Panc1 (cell line): ENCODE measurements around the gene RAD23A. TPM values are rescaled to one million over a fixed set of nuclear protein-coding genes. Genes with fewer than 3 reads are reported as not detected.

ENCODE experiments used
- ATAC-seq: fragments of 200-7000 bp; cut with Tn5 transposase; 2 replicates; pipeline ENCODE4 v1.9.1; 2020; ENCODE audit warnings: mild to moderate bottlenecking, moderate library complexity
- Bru-seq: library from RNA; stranded (reverse); fragments of 400-500 nt; gene quantifications from one replicate; lab custom pipeline; 2021; lab: Mats Ljungman, UMichigan
- BruChase-seq, 2 experiments: library from RNA; stranded (reverse); fragments of 400-500 nt; gene quantifications; one replicate each; lab custom pipeline; 2021; lab: Mats Ljungman, UMichigan
- BruUV-seq: library from RNA; stranded (reverse); fragments of 400-500 nt; replicated peaks from 2 replicates; lab custom pipeline; 2021; lab: Mats Ljungman, UMichigan
- CTCF ChIA-PET: fragments of 300-600 bp; sonication (Branson Sonifier 250); formaldehyde crosslinking; loops from one replicate; lab custom pipeline; 2022; ENCODE audit warnings: antibody characterized with exemption; lab: Charles Lee
- POLR2A ChIA-PET: fragments of 300-600 bp; sonication (Branson Sonifier 250); formaldehyde crosslinking; loops from one replicate; lab custom pipeline; 2022; ENCODE audit warnings: antibody characterized with exemption; lab: Charles Lee
- DNase-seq: peaks from one replicate; pipeline ENCODE4 v3.0.0-alpha.2; 2010; ENCODE audit warnings: low read depth, low spot score
- H3K27ac ChIP-seq: 2 replicates; pipeline ENCODE4 v1.5.1; 2011; ENCODE audit warnings: mild to moderate bottlenecking, low read length, inconsistent platforms
- H3K27me3 ChIP-seq: fragments of 200-500 bp; sonication (Bioruptor generic); 2 replicates; pipeline ENCODE4 v1.6.0; 2014; ENCODE audit warnings: low read length, inconsistent platforms; ENCODE audit not compliant: control insufficient read depth, insufficient read depth
- H3K36me3 ChIP-seq: fragments of 200-500 bp; sonication (Bioruptor generic); 2 replicates; pipeline ENCODE4 v1.5.1; 2014; ENCODE audit warnings: inconsistent platforms, mild to moderate bottlenecking, low read length, moderate library complexity; ENCODE audit not compliant: control insufficient read depth, insufficient read depth
- H3K4me1 ChIP-seq: 2 replicates; pipeline ENCODE4 v1.5.1; 2011; ENCODE audit warnings: inconsistent platforms, mild to moderate bottlenecking, low read length, moderate library complexity; ENCODE audit not compliant: control insufficient read depth, insufficient read depth
- H3K4me3 ChIP-seq, 2 experiments: 2 replicates each; pipeline ENCODE4 v1.5.1; 2011 to 2012; ENCODE audit warnings: low read depth in 2 of 2, low read length in 2 of 2, mild to moderate bottlenecking in 2 of 2, inconsistent platforms in 1 of 2, moderate library complexity in 1 of 2
- H3K9me3 ChIP-seq: fragments of 200-500 bp; sonication (Bioruptor generic); 2 replicates; pipeline ENCODE4 v1.5.1; 2014; ENCODE audit warnings: low read depth, mild to moderate bottlenecking, inconsistent platforms, low read length, moderate library complexity; ENCODE audit not compliant: control insufficient read depth, insufficient read depth
- POLR2AphosphoS5 ChIP-seq: IDR thresholded peaks from 2 replicates; pipeline ENCODE4 v1.6.1; 2012; ENCODE audit warnings: mild to moderate bottlenecking, low read depth, low read length, moderate library complexity
- REST ChIP-seq, 2 experiments: IDR thresholded peaks; 2 replicates each; pipeline ENCODE4 v1.6.1; 2011 to 2012; ENCODE audit warnings: low read depth in 2 of 2, control low read depth in 1 of 2, low read length in 1 of 2, mild to moderate bottlenecking in 1 of 2, moderate library complexity in 1 of 2; ENCODE audit not compliant: insufficient read depth in 1 of 2
- SIN3A ChIP-seq: IDR thresholded peaks from 2 replicates; pipeline ENCODE4 v1.6.1; 2012; ENCODE audit warnings: low read depth, mild to moderate bottlenecking, low read length, moderate library complexity, borderline replicate concordance; ENCODE audit not compliant: insufficient read depth
- TCF7L2 ChIP-seq: IDR thresholded peaks from 2 replicates; pipeline ENCODE4 v1.6.1; 2011; ENCODE audit warnings: mild to moderate bottlenecking, low read depth, low read length, inconsistent platforms
- in situ Hi-C: cut with HindIII; loops from 2 replicates; pipeline ENCODE4 v1.10.0; 2016; ENCODE audit warnings: low sequenced_read_pairs, low pct_unique_long_range_greater_than_20kb
- intact Hi-C: fragments of 100-400 bp; cut with micrococcal nuclease; formaldehyde crosslinking; loops from one replicate; pipeline ENCODE4 v1.10.0; 2022; ENCODE audit not compliant: unreplicated experiment
- long read RNA-seq: library from polyadenylated mRNA; unstranded; transcript quantifications from one replicate; pipeline ENCODE4 v2.0.0, GENCODE V29; 2021; ENCODE audit not compliant: unreplicated experiment
- polyA plus RNA-seq: library from polyadenylated mRNA; unstranded; fragments of >200 nt; gene quantifications from one replicate; pipeline ENCODE4 v1.2.1, GENCODE V29; 2012; ENCODE audit warnings: missing spikeins; ENCODE audit not compliant: insufficient read length
- total RNA-seq: library from RNA; stranded (reverse); gene quantifications from one replicate; pipeline ENCODE4 v1.2.1, GENCODE V29; 2021; ENCODE audit not compliant: unreplicated experiment
- TF ChIP-seq, protein P1 (sequence below): fragments of 450-650 bp; IDR thresholded peaks from 2 replicates; pipeline ENCODE4 v1.5.1; 2017; ENCODE audit warnings: mild to moderate bottlenecking

RAD23A gene
- total RNA-seq: 111 TPM
- polyA plus RNA-seq: 173 TPM
- percentile 85 among the genes with signal in this experiment for Bru-seq, nascent RNA
- BruChase-seq, experiment 1, labeled RNA remaining after a 2-hour chase: percentile 85 among the genes with signal in this experiment
- percentile 93 among the genes with signal in this experiment for BruChase-seq, experiment 2, labeled RNA remaining after a 6-hour chase
- long read RNA-seq, transcript RAD23A-207 (2 exons, 545 nt): minor isoform, 16 of 161 reads
- long read RNA-seq, transcript RAD23A-201 (9 exons, 1,736 nt): major isoform, 46 of 161 reads
- long read RNA-seq, transcript RAD23A-203 (9 exons, 1,746 nt): minor isoform, 42 of 161 reads
- long read RNA-seq, partial matches to known transcripts: 44 of 161 reads
- long read RNA-seq, other reads (novel, unspliced or antisense): 13 of 161 reads

DNA sequence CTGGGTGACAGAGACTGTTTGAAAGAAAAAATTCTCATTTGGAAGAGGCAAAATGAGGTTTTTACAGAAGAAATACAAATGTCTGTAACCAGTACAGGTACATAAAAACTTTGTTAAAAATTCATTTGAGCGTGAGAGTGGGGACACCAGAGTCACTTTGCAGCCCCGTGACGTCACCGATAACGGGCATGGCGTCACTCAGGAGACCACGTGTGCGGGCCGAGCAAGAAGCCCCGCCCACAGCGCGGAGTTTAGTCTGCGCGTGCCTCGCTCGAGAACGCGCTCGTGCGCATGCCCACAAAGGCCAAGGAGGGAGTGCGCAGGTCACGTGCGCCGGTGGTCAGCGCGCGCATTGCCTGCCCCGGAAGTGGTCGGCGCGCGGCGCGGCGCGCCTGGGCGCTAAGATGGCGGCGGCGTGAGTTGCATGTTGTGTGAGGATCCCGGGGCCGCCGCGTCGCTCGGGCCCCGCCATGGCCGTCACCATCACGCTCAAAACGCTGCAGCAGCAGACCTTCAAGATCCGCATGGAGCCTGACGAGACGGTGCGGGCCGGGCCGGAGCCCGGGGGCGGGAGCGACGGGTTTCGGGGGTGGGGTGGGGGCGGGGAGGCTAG, at the start of gene RAD23A:
RAD23A (plus strand) TSS at position 384 of the 613 bp plus-strand sequence; CDS start at position 471, 87 bp downstream.
- ATAC-seq: peak; percentile 88
- H3K27ac ChIP-seq: peak within 1 kb of the TSS; percentile 98
- H3K9me3 ChIP-seq: no peaks in the 10 kb centered on the region
- in situ Hi-C loops: no loop called here
- DNase-seq: peak; percentile 83
- peaks cover 21% of the 10 kb centered on the region for H3K4me1 ChIP-seq
- BruUV-seq: no TSS peak
- no peaks in the 10 kb centered on the region for H3K27me3 ChIP-seq
- ChIA-PET CTCF (no interaction called here), POLR2A (interaction anchor here (0.7 kb wide), 1 partner anchor 55 kb away, joined by 3 read pairs; no protein-coding TSS in a partner anchor)
- intact Hi-C loops: no loop called here
- TF ChIP-seq, protein P1, sequence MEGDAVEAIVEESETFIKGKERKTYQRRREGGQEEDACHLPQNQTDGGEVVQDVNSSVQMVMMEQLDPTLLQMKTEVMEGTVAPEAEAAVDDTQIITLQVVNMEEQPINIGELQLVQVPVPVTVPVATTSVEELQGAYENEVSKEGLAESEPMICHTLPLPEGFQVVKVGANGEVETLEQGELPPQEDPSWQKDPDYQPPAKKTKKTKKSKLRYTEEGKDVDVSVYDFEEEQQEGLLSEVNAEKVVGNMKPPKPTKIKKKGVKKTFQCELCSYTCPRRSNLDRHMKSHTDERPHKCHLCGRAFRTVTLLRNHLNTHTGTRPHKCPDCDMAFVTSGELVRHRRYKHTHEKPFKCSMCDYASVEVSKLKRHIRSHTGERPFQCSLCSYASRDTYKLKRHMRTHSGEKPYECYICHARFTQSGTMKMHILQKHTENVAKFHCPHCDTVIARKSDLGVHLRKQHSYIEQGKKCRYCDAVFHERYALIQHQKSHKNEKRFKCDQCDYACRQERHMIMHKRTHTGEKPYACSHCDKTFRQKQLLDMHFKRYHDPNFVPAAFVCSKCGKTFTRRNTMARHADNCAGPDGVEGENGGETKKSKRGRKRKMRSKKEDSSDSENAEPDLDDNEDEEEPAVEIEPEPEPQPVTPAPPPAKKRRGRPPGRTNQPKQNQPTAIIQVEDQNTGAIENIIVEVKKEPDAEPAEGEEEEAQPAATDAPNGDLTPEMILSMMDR: no peak
- TF ChIP-seq POLR2AphosphoS5 (peak; percentile 98), REST (IDR thresholded peaks at IDR 0.05; ENCODE audit: insufficient read depth in 1 of 2, low read depth in 2 of 2, low read length in 1 of 2) (peak in 1 of 2 experiments; percentile 52; a peak in 1 of 4 replicates), SIN3A (peak; percentile 89; the same call in 1 of the 2 replicates)
- H3K4me3 ChIP-seq: peak within 1 kb of the TSS; percentile 89 to 91
- H3K36me3 ChIP-seq: peaks cover 14% of the 10 kb centered on the region

- Histone ChIP-seq H3K27me3 (no peaks in the 10 kb centered on the region), H3K4me3 (no peak overlapping the region), H3K4me1 (no peaks in the 10 kb centered on the region), H3K36me3 (no peaks in the 10 kb centered on the region), H3K27ac (no peak overlapping the region), H3K9me3 (no peaks in the 10 kb centered on the region)
- TF ChIP-seq REST (IDR thresholded peaks at IDR 0.05; ENCODE audit: insufficient read depth in 1 of 2, low read depth in 2 of 2, low read length in 1 of 2): no peak
- TF ChIP-seq, protein P1: no peak
- TF ChIP-seq SIN3A: no peak
- no peak for TF ChIP-seq POLR2AphosphoS5
- no peak for TF ChIP-seq TCF7L2
- intact Hi-C loops: no loop called here
- CTCF ChIA-PET: no interaction called here
- DNase-seq (no peak), ATAC-seq (no peak)
- in situ Hi-C loops: no loop called here
- POLR2A ChIA-PET: no interaction called here
- no TSS peak for BruUV-seq
Observed at GRCh38 chr19:12896460-12896859, 49.2 kb upstream of the RAD23A start.
